HepG2 (cell line): ENCODE data around the gene DOK7. TPM values are rescaled to one million over a fixed set of nuclear protein-coding genes. Genes with fewer than 3 reads are reported as not detected.
A peak's percentile ranks its signal among the peaks of the same experiment; 100 is the strongest.

ENCODE experiments used
- DR1 ChIP-seq: sonication (generic); formaldehyde crosslinking; IDR thresholded peaks from 2 replicates; pipeline ENCODE4 v1.8.0; 2021; ENCODE audit warnings: mild to moderate bottlenecking, missing genetic modification reagents, inconsistent platforms
- EEA1 ChIP-seq: sonication (generic); formaldehyde crosslinking; IDR thresholded peaks from 2 replicates; pipeline ENCODE4 v1.5.1; 2020; ENCODE audit warnings: mild to moderate bottlenecking, missing genetic modification reagents, borderline replicate concordance
- ETV5 ChIP-seq: IDR thresholded peaks from 2 replicates; pipeline ENCODE4 v1.6.1; 2018; ENCODE audit warnings: missing biosample characterization, missing genetic modification reagents, inconsistent platforms, borderline replicate concordance
- FOXC1 ChIP-seq: sonication (generic); formaldehyde crosslinking; IDR thresholded peaks from 2 replicates; pipeline ENCODE4 v1.8.0; 2022; ENCODE audit warnings: mild to moderate bottlenecking, missing genetic modification reagents, borderline replicate concordance
- FOXP1 ChIP-seq, 2 experiments: fragments of 450-650 bp in 1 of 2; IDR thresholded peaks; 2 replicates each; pipeline ENCODE4 v1.6.1; 2017 to 2018; ENCODE audit warnings: antibody characterized with exemption in 1 of 2
- HCFC1 ChIP-seq: fragments of 150-350 bp; IDR thresholded peaks from 2 replicates; pipeline ENCODE4 v1.6.1; 2014; ENCODE audit warnings: low read depth, low read length
- MATR3 ChIP-seq: sonication (generic); formaldehyde crosslinking; IDR thresholded peaks from 2 replicates; pipeline ENCODE4 v1.4.0; 2020; ENCODE audit warnings: missing genetic modification reagents
- SUZ12 ChIP-seq: fragments of 150-350 bp; IDR thresholded peaks from 2 replicates; pipeline ENCODE4 v1.6.1; 2014; ENCODE audit warnings: low read depth, low read length
- XRCC5 ChIP-seq: fragments of 200-400 bp; formaldehyde crosslinking; optimal IDR thresholded peaks from 2 replicates; pipeline ENCODE3; 2017; ENCODE audit warnings: mild to moderate bottlenecking, low read length
- ZNF124 ChIP-seq: sonication (generic); formaldehyde crosslinking; IDR thresholded peaks from 2 replicates; pipeline ENCODE4 v1.4.0; 2020; ENCODE audit warnings: missing genetic modification reagents
- ZNF501 ChIP-seq: sonication (generic); formaldehyde crosslinking; IDR thresholded peaks from 2 replicates; pipeline ENCODE4 v1.5.1; 2020; ENCODE audit warnings: mild to moderate bottlenecking, moderate library complexity, missing genetic modification reagents
- ZNF549 ChIP-seq: sonication (generic); formaldehyde crosslinking; IDR thresholded peaks from 2 replicates; pipeline ENCODE4 v1.5.0; 2020; ENCODE audit warnings: missing genetic modification reagents
- ZNF747 ChIP-seq: sonication (generic); formaldehyde crosslinking; IDR thresholded peaks from 2 replicates; pipeline ENCODE4 v1.8.1; 2023; ENCODE audit warnings: missing genetic modification reagents, mild to moderate bottlenecking, borderline replicate concordance
- ZNF878 ChIP-seq: sonication (generic); formaldehyde crosslinking; IDR thresholded peaks from 2 replicates; pipeline ENCODE4 v1.8.1; 2023; ENCODE audit warnings: mild to moderate bottlenecking, missing genetic modification reagents, moderate library complexity
- ZNF891 ChIP-seq: sonication (generic); formaldehyde crosslinking; IDR thresholded peaks from 2 replicates; pipeline ENCODE4 v1.5.0; 2020; ENCODE audit warnings: mild to moderate bottlenecking, missing genetic modification reagents
- ZSCAN25 ChIP-seq: sonication (generic); formaldehyde crosslinking; IDR thresholded peaks from 2 replicates; pipeline ENCODE4 v1.8.0; 2022; ENCODE audit warnings: mild to moderate bottlenecking, missing genetic modification reagents
- polyA plus RNA-seq, 8 experiments: library from polyadenylated mRNA; depleted of rRNA in 3 of 8; stranded (reverse) in 7 of 8; unstranded in 1 of 8; fragments of >200 nt; fragmentation: Illumina TruSeq in 4 of 8; extraction: Trizol in 4 of 8; gene quantifications; 2 replicates each; pipeline versions ENCODE4 v1.2.1 to v1.2.3, GENCODE V29; 2011 to 2016; ENCODE audit warnings: low read depth in 4 of 8, missing spikeins in 1 of 8, mixed read lengths in 1 of 8; ENCODE audit not compliant: insufficient read depth in 1 of 8
- total RNA-seq, 5 experiments: library from RNA; depleted of rRNA; stranded (reverse); fragments of >200 nt; fragmentation: Illumina TruSeq; extraction: Trizol; gene quantifications; 2 replicates each; pipeline ENCODE4 v1.2.3, GENCODE V29; 2016; ENCODE audit warnings: low read depth in 1 of 5
- TF ChIP-seq, protein P1 (sequence below): sonication (generic); formaldehyde crosslinking; IDR thresholded peaks from 2 replicates; pipeline ENCODE4 v1.4.0; 2020; ENCODE audit warnings: missing genetic modification reagents
- TF ChIP-seq, protein P2 (sequence below): sonication (generic); formaldehyde crosslinking; IDR thresholded peaks from 2 replicates; pipeline ENCODE4 v1.5.0; 2020; ENCODE audit warnings: missing genetic modification reagents, mild to moderate bottlenecking, borderline replicate concordance
- TF ChIP-seq, protein P3 (sequence below): sonication (generic); formaldehyde crosslinking; IDR thresholded peaks from 2 replicates; pipeline ENCODE4 v1.8.0; 2022; ENCODE audit warnings: missing genetic modification reagents, low read depth, mild to moderate bottlenecking, borderline replicate concordance
- TF ChIP-seq, protein P4 (sequence below): sonication (generic); formaldehyde crosslinking; conservative IDR thresholded peaks from 2 replicates; pipeline ENCODE4 v1.8.0; 2022; ENCODE audit warnings: mild to moderate bottlenecking, moderate library complexity, missing genetic modification reagents
- TF ChIP-seq, protein P5 (sequence below): IDR thresholded peaks from 2 replicates; pipeline ENCODE4 v1.6.1; 2016; ENCODE audit warnings: low read depth, control low read depth

Gene DOK7
- total and polyA plus RNA-seq, 2 of the 13 experiments (the other 11 are each of a cell fraction or from before 2014, with no cell fraction given) = 0.03 to 0.07 TPM

DNA sequence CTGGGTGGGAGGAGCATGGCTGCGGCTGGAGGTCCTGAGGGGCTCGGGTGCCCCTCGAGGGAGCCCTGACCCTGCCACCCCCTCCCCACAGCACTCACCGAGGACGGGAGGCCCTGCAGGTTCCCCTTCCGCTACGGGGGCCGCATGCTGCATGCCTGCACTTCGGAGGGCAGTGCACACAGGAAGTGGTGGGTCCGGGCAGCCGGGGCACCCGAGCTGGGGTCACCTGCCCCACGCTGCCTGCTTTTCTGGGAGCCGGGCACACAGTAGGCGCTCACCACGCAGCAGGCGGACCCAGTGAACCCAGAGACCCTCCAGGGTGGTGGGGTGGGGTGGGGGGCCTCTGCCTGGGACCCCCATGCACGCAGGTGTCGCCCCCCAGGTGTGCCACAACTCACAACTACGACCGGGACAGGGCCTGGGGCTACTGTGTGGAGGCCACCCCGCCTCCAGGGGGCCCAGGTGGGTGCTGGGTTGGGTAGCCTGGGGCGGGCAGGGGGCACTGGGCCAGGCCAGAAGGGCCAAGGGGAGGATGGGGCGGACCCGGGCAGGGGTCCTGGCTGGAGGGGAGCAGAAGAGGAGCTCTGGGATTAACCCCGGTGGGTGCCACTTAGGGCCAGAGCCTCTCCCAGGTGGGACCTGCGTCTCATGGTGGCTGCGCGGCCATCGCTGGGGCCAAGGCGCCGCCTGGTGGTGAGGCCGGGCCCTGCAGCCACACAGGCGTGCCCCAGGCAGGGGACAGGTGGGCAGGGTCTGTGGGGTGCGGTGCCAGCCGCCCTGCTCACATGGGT, 20.0 kb upstream of the DOK7 start (continued):
- no peak; the same call in 1 of the 2 replicates for TF ChIP-seq ZNF501 (CRISPR knock-in tag)
- no peak for TF ChIP-seq ZNF124 (CRISPR knock-in tag)
- TF ChIP-seq ZNF891 (CRISPR knock-in tag) = peak; percentile 23; the same call in 1 of the 2 replicates
- TF ChIP-seq XRCC5 = peak; percentile 78
- TF ChIP-seq, protein P1, sequence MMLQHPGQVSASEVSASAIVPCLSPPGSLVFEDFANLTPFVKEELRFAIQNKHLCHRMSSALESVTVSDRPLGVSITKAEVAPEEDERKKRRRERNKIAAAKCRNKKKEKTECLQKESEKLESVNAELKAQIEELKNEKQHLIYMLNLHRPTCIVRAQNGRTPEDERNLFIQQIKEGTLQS (CRISPR knock-in tag) = no peak
- TF ChIP-seq ETV5 = peak; percentile 58
- TF ChIP-seq FOXP1 (IDR thresholded peaks at IDR 0.05) = no peak
- TF ChIP-seq FOXP1 (CRISPR knock-in tag; IDR thresholded peaks at IDR 0.05) = no peak
- TF ChIP-seq, protein P2, sequence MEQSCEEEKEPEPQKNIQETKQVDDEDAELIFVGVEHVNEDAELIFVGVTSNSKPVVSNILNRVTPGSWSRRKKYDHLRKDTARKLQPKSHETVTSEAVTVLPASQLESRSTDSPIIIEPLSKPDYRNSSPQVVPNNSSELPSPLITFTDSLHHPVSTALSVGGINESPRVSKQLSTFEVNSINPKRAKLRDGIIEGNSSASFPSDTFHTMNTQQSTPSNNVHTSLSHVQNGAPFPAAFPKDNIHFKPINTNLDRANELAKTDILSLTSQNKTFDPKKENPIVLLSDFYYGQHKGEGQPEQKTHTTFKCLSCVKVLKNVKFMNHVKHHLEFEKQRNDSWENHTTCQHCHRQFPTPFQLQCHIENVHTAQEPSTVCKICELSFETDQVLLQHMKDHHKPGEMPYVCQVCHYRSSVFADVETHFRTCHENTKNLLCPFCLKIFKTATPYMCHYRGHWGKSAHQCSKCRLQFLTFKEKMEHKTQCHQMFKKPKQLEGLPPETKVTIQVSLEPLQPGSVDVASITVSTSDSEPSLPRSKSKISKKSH = no peak; the same call in 1 of the 2 replicates
- no peak for TF ChIP-seq MATR3 (CRISPR knock-in tag)
- 0 out of 2 replicates have a peak, but pooled peaks have one; percentile 39 for TF ChIP-seq FOXC1
- 0 out of 2 replicates have a peak, but pooled peaks have one; percentile 26 for TF ChIP-seq DR1
- TF ChIP-seq SUZ12 = no peak
- no peak for TF ChIP-seq EEA1 (CRISPR knock-in tag)
- no peak for TF ChIP-seq HCFC1
- TF ChIP-seq, protein P3, sequence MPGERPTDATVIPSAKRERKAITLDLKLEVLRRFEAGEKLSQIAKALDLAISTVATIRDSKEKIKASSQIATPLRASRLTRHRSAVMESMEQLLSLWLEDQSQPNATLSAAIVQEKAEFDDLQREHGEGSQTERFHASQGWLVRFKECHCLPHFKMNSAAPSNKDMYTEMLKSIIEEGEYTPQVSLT (CRISPR knock-in tag) = no peak
- TF ChIP-seq, protein P4, sequence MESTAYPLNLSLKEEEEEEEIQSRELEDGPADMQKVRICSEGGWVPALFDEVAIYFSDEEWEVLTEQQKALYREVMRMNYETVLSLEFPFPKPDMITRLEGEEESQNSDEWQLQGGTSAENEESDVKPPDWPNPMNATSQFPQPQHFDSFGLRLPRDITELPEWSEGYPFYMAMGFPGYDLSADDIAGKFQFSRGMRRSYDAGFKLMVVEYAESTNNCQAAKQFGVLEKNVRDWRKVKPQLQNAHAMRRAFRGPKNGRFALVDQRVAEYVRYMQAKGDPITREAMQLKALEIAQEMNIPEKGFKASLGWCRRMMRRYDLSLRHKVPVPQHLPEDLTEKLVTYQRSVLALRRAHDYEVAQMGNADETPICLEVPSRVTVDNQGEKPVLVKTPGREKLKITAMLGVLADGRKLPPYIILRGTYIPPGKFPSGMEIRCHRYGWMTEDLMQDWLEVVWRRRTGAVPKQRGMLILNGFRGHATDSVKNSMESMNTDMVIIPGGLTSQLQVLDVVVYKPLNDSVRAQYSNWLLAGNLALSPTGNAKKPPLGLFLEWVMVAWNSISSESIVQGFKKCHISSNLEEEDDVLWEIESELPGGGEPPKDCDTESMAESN (CRISPR knock-in tag) = 0 out of 2 replicates have a peak, but pooled peaks have one; percentile 32
- TF ChIP-seq ZNF549 (CRISPR knock-in tag) = no peak
- TF ChIP-seq, protein P5, sequence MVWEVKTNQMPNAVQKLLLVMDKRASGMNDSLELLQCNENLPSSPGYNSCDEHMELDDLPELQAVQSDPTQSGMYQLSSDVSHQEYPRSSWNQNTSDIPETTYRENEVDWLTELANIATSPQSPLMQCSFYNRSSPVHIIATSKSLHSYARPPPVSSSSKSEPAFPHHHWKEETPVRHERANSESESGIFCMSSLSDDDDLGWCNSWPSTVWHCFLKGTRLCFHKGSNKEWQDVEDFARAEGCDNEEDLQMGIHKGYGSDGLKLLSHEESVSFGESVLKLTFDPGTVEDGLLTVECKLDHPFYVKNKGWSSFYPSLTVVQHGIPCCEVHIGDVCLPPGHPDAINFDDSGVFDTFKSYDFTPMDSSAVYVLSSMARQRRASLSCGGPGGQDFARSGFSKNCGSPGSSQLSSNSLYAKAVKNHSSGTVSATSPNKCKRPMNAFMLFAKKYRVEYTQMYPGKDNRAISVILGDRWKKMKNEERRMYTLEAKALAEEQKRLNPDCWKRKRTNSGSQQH (CRISPR knock-in tag) = 0 out of 2 replicates have a peak, but pooled peaks have one; percentile 18
- TF ChIP-seq ZNF878 = no peak
- TF ChIP-seq ZNF747 (CRISPR knock-in tag) = no peak
- peak; percentile 64; the same call in 1 of the 2 replicates for TF ChIP-seq ZSCAN25 (CRISPR knock-in tag)
